IPS-NIHi7 (cell line): Measurements from ENCODE around the gene KDM1B.

ENCODE experiments used
- DNase-seq: peaks from one replicate; pipeline ENCODE4 v3.0.0; 2012; ENCODE audit warnings: mixed read lengths; ENCODE audit errors: extremely low spot score

KDM1B gene

DNA sequence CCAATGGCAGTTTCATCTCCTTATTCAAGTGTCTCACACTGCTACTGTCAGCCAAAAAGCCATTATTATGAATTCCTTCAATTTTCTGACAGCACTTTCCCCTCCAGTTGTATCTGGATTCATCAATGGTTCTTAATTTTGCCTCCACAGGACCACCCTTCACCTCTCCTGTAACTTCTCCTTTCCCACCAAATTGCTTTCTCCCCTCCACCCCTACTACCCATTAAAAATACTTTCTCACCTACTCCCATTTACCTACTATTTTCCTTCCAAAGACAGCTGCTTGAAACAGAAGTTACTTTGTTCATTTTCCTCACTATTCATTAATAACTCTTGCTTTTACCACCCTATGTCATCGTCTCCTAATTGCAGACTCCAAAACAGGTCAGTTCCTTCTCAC is 79.3 kb downstream of the KDM1B start:
- DNase-seq: no peak

DNA sequence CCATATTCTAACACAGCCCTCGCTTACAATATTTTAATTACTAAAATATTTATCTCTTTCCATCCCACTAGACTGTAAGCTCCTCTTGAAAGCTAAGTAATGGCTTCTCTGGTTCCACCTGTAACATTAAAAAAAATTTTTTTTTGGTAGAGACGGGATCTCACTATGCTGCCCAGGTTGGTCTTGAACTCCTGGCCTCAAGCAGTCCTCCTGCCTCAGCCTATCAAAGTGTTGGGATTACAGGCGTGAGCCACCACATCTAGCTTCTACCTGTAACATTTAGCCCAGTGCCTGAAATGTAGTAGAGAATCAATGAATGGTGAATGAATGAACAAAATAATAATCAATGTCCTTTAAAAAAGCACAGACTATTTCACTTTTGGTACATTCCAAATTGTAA is 80.3 kb downstream of the KDM1B start:
- DNase-seq: no peak

DNA sequence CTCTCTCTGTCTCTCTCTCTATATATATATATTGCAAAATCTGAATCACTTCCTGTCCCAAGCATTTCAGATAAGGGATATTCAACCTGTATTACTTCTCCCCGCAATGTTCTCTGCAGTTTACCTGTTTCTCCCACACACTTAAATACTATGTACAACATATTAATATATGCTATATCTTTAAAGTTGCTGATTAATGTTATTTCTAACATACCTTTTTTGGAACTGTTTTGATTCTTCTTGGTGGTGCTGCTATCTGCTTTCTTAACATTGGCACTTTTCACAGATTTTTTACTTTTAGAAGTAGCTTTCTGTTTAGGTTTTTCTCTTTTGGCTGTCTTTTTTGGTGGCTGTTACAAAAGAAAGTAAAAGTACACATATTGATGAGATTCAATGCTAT is 81.9 kb downstream of the KDM1B start:
- no peak for DNase-seq

DNA sequence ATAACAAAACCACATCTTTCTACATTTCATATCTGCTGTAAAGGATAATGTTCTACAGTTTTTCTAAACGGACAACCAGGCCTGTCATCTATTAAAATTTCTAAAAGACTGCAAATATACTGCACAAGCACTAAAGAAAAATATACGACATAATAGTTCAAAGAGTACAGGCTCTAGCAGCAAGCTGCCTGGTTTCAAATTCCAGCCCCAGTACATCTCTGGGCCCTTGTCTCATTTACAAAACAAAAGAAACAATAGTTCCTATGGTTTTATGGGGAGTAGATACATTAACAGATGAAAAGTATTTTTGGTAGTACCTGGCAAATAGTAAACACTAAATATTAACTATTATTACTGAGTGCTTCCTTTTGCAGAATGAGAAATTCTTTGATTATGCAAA is 85.0 kb downstream of the KDM1B start:
- DNase-seq: no peak

DNA sequence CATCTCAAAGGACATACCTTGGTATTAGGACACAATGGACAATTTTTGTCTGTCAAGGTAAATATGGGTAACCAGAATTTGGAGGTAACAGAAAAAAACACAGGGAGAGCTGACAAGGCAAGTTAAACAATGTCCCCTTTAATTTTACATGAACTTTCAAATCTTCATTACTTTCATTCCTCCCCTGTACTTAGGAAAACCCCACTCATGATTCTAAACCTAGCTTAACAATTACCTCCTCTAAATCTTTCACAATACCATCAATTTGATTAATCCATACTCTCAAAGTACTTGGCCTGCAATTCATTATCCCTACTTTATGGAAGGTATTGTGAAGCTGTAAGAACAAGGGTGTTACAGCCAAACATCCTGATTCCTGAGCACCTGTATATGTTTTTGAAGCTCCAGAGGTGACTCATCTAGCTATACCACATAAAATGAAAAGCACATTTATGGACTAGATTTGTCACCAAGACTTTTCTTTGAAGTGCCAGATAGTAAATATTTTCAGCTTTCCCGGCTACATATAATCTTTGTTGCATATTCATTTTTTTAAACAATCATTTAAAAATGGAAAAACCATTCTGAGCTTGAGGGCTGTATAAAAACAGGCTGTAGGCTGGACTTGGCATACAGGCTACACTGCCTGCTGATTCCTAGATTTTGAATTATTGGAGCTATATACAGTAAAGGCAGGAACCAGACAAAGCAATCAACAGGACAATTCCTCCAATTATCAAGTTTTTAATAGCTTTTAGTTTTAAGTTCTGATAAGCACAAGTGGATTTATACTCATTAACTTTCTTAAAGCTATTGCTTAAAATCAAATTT is 86.2 kb downstream of the KDM1B start:
- no peak for DNase-seq

DNA sequence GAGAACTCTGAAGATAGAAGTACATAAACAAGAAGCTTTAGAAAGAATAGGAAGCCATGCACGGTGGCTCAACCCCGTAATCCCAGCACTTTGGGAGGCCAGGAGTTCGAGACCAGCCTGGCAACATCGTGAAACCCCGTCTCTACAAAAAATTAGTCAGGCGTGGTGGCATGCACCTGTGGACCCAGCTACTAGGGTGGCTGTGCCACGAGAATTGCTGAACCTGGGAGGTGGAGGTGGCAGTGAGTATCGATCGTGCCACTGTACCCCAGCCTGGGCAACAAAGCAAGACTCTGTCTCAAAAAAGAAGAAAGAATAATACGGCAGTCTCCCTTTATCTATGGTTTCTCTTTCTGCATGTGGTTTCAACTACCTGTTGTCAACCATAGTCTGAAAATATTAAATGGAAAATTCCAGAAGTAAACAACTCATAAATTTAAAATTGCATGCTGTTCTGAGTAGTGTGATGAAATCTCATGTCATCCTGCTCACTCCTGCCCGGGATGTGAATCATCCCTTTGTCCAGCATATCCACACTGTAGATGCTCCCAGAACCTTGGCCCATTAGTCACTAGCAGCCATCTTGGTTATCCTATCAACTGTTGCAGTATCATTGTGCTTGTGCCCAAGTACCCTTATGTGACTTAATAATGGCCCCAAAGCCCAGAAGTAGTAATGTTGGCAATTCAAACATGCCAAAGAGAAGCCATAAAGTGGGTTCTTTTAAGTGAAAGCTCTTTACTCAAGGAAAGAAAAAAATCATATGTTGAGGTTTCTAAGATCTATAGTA is 87.0 kb downstream of the KDM1B start:
- DNase-seq: no peak

DNA sequence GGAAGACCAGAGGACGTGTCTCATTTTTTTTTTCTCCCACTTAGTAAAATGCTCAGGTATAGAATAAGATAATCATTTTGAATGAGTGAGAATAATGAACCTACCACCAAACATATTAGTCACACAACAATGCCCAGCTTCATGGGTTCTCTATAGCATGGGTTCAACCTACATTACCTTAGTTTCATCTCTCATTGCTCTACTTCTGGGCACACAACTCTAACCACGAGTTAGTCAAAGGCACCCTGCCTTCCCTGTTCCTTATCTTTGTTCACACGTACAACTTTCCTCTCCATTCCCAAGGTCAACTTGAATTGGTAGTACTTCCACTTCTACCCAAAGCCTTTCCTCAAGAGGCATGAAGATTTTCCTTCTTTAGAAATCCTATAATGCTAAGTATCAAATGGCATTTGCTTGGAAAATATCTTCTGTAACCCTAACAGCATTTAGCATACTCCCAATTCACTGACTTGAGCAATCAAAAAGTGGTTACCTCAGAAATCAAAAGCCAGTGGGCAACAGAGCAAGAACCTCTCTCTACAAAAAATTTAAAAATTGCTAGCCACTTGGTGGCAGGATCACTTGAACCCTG is 88.2 kb downstream of the KDM1B start:
- no peak for DNase-seq

DNA sequence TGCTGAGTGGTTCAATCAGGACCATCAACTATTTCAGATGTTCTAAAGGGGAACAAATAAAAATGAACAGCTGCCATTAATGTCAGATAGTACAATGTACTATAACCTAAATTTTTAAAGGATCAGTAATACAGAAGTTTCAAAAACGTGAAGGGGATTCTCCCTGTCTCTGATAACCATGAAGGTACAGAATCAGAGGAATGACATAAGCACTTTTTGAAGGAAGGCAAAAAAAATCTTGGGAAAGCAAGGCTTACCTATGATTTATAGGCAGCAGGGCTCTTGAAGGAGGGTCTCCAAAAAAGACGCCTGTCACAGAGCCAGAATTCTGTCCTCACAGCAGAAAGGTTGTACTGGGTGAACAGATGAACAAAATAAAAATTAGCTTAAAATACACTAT is 89.0 kb downstream of the KDM1B start:
- DNase-seq: no peak

DNA sequence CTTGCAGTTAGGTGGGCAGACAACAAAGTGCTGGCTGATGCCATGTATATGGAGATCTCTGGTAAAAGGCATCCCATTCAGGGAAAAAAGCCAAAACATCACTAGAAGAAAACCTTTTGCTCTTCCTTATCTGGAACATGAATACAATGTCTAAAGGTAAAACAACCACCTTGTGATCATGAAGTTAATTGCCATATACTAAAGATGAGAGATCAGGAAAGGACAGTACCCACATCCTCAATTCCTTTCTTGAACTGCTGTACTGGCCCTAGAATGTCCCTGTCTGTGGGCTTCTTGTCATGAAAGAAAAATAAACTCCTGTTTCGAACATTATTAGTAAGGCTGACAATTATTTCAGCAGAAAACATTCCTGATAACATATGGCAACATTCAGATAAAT is 89.9 kb downstream of the KDM1B start:
- no peak for DNase-seq

DNA sequence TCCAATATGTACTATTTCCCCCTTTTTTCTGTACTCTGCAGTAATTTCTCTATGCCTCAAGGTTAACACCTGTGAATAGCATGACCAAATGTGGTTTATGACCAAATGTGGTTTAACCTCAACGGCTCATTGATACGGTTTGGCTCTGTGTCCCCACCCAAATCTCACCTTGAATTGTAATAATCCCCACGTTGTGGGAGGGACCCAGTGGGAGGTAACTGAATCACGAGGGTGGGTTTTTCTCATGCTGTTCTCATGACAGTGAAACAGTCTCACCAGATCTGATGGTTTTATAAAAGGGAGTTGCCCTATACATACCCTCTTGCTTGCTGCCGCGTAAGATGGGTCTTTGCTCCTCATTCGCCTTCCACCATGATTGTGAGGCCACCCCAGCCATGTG is 90.4 kb downstream of the KDM1B start:
- no peak for DNase-seq

DNA sequence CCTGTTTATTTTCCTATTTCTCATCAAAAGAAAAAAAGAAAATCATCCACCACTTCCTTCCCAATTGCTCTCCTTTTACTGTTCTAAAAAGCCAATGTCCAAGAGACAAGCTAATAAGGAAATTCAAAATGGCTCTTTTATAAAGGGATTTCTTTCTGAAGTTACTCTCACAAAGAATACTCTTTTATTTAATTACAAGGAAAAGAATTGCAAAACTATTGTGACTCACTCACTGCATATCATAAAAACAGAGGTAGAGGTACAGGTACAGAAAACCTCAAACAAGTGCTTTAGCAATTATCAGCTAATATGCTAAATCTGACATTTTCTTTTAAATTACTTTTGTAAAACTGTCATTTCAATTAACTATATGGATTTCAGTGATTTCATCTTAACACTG is 91.0 kb downstream of the KDM1B start:
- DNase-seq: no peak

DNA sequence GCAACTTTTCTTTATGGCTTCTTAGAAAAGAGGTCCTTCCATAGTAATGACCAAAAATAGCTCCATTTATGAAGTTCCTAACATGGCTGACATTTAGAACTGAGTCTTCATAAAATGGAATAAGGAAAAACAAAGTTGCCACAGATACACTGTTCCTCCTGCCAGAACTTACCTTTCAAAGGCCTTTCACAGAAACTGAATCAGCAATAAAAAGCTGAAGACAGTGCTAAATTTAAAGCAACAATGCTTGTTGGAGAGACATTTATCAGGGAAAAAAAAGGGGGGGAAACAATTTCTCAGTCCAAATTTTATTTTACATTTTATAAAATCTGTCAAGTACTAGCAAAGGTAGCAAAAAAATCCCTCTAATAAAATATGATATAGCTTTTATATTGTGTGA is 91.8 kb downstream of the KDM1B start:
- DNase-seq: no peak

DNA sequence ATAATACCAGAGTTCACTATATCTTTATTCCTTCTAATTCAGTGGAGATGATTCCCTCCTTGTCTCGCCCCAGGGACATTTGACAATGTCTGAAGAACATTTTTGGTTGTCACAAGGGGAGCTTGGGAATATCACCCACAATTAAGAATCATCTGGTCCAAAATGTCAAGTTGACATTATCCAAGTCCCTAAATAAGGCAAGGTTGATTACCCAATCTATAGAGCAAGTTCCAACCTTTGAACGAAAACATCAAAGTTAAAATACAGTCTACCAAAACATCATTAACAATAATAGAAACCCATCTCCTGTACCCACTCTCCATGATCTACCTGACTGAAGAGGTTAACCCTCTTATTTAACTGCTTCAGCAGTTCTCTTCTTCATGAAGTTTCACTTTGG is 93.5 kb downstream of the KDM1B start:
- DNase-seq: no peak

DNA sequence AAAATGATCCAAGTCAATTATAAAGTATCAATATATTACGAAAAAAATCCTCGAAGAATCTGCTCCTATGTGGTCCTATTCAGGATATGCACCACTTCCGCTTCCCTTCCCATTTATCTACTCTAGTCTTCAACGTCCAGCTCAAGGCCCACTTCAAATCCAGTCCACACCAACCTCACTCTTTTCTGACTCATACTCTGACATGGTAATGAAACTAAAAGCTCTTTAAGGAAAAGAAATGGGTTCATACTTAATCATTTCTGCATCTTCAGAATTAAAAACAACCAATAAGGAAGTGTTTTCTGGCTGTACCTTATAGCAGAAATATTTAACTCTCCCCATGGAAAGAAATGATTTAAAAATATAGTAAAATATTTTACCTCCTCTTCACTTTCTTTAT is 94.0 kb downstream of the KDM1B start:
- DNase-seq: no peak

DNA sequence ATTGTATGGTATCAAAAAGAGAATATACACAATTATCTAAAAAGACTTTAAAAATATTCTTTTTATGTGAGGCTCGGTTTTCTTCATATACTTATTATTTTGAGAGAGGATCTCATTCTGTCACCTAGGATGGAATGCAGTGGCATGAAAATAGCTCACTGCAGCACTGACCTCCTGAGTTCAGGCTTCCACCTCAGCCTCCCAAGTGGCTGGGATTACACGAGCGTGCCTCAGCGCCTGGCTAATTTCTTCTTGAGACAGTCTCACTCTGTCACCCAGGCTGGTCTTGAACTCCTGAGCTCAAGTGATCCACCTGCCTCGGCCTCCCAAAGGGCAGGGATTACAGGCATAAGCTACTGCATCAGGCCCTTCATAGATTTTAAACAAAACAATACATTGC is 98.4 kb downstream of the KDM1B start:
- DNase-seq: no peak

DNA sequence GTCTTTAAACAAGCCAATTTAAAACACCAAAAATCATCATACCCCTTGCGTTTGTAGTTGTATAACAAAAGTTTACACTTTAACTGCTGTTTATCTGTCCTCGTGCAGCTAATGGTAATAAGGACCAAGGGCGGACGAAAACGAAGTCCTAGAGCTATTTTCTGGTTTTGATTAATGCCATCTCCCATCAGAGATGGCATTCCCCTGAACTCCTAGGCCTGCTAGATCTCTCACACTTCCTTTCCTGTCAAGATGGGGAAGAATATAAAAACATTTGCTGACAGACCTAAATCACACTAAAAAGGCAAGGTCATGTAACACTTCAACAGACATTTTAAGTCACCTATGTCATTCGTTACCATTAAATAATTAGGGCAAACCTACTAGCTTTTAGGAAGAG is 99.6 kb downstream of the KDM1B start:
- no peak for DNase-seq

DNA sequence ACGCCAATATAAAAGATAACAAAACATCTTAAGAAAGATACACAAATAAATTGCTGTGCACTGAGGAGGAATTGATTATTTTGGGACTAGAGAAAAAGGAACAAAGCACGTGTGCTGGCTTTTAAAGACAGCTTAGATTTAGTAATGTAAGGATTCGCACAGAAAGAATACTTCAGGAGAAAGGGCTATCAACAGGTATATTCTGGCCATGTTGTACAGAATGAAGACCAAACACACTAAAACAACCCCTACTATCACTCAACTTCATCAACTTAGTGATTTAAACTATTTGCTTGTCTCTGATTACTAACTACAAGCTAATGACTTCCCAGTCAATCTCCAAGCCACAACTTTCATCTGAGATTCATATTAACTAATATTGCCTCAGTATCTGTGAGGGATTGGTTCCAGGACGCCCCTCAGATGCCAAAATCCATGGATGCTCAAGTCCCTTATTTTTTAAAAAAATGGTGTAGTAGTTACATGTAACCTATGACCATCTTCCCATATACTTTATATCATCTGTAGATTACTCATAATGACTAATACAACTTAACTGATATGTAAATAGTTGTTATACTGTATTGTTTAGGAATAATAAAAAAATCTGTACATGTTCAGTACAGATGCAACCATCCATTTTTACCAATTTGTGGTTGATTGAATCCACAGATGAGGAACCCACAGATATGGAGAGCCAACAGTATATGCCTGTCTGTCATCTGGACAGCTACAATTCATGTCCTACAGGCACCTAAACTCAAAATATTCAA is 104.6 kb downstream of the KDM1B start:
- DNase-seq: no peak

DNA sequence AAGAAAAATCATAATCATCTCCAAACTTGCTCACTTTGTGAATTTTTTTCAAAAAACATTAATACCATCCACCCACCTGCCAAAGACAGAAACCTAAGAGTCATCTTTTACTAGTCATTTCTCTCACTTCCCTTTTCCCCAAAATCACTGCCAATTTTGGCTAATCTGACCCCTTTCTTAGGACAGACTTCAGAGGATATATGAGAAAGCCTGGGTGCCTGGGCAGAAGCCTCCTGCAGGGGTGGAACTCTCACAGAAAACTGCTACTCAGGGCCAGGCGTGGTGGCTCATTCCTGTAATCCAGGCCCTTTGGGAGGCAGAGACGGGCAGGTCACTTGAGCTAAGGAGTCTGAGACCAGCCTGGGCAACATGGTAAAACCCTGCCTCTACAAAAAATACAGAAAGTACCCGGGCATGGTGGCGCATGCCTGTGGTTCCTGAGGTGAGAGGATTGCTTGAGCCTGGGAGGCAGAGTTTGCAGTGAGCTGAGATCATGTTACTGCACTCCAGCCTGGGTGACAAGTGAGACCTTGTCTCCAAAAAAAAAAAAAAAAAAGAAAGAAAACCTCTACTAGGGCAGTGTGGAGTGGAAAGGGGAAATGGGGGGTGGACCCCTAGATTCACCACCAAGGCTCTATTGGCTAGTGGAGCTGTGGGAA is 105.4 kb downstream of the KDM1B start:
- DNase-seq: no peak

DNA sequence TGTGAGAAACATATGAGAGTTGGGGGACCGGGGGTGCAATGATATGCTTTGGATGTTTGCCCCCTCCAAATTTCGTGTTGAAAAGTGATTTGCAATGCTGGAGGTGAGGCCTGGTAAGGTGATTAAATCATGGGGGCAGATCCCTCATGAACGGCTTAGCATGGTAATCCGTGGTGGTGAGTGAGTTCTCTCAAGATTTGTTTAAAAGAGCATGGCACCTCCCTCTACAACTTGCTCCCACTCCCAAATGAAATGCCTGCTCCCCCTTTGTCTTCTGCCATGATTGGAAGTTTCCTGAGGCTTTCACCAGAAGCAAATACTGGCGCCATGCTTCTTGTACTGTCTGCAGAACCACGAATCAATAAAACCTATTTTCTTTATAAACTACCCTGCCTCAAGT is 106.7 kb downstream of the KDM1B start:
- DNase-seq: no peak

DNA sequence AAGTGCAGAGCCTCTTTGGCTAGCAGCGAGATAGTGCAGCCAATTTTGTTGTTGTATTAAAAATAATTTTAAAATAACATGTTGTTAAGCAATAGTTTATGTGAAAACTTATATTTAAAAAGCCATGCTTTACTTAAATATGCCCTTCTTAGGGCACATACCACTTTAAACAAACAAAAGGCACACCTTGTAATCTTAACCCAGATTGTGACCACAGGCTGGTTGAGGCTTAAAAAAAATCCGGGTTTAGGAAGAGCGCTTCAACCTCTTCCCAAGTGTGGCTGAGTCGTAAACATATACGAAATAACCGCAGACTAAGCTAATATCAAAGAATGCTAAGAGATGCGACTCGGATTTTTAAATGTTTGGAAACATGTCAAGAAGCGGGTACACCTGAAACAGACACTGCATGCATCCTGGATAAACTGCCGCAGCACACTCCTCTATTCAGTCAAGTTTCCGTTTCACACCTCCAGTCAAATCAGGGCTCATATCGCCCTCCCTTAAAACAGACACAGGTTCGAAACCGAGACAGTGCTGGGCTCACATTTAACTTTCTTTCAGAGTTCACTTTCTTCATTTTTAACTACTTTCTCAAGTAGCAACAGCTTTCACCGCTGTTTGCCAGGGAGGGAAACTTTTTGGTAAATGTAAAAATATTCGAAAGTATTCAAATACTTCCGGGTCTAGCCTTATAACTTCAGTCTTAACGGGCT is 107.6 kb downstream of the KDM1B start:
- no peak for DNase-seq
